GM10266 (cell line): Measurements from ENCODE around the gene OVOL1.

Experiments used
- DNase-seq: peaks from one replicate; pipeline ENCODE4 v3.0.0; 2012; ENCODE audit errors: extremely low spot score
- TF ChIP-seq, protein P1 (sequence below): IDR thresholded peaks from 2 replicates; pipeline ENCODE4 v1.5.1; 2012; ENCODE audit warnings: mild to moderate bottlenecking, low read depth; ENCODE audit not compliant: control insufficient read depth, insufficient read depth; ENCODE audit errors: missing control alignments

OVOL1 gene

DNA sequence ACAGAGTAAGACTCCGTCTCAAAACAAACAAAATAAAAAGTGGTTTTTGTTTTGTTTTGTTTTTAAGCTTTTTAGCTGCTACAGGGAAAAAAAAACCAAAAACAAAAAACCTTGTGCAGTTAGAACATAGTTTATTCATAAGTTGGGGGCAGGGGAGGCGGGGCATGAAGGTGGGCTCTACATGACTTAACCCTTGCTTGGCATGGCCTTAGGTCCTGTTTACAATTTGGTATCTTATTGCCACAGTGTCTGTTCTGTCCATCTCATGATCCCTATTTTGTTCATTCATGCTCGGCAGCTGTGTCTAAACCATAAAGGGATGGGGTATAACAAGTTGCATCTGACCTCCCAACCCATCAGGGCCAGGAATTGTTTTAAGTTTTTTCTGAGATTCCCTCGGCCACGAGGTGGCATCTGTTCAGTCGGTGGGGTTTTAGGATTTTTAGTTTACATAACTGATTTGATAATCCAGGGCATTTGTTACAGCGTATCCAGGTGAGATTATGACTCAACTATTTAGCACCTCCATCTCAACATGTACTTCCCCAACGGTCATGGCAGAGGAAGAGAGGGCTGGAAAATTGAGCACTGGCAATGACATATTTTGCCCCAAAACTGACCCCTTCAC is 13.0 kb upstream of the OVOL1 start:
- TF ChIP-seq, protein P1, sequence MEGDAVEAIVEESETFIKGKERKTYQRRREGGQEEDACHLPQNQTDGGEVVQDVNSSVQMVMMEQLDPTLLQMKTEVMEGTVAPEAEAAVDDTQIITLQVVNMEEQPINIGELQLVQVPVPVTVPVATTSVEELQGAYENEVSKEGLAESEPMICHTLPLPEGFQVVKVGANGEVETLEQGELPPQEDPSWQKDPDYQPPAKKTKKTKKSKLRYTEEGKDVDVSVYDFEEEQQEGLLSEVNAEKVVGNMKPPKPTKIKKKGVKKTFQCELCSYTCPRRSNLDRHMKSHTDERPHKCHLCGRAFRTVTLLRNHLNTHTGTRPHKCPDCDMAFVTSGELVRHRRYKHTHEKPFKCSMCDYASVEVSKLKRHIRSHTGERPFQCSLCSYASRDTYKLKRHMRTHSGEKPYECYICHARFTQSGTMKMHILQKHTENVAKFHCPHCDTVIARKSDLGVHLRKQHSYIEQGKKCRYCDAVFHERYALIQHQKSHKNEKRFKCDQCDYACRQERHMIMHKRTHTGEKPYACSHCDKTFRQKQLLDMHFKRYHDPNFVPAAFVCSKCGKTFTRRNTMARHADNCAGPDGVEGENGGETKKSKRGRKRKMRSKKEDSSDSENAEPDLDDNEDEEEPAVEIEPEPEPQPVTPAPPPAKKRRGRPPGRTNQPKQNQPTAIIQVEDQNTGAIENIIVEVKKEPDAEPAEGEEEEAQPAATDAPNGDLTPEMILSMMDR = peak; percentile 7
- no peak for DNase-seq

DNA sequence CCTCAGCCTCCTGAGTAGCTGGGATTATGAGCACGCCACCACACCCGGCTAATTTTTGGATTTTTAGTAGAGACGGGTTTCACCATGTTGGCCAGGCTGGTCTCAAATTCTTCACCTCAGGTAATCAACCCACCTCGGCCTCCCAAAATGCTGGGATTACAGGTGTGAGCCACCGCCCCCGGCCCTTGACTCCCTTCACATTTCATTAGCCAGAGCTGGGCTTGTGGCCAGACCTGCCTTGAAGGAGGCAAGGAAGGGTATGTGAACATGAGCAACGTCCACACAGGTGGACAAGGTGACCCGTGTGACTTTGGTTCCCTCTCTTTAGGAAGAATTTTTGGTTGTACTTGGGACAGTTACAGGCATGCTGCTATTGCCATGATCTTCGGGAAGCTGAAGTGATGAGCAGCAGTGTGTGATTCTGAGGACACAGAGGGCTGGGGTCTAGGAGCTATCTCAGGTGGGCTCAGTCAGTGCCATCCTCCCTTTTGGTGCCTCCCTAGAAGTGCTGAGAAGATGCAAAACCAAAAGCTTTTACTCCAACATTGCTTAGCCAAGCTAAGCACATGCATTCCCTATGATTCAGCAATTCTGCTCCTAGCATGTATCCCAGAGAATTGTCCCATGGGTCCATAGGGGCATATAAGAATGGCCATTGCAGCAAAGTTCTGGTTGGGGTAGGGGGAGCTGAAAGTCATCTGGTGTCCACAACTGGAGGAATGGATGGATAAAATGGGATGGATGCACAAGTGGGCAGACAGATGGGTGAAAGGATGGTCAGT is 12.1 kb upstream of the OVOL1 start:
- TF ChIP-seq, protein P1 = no peak
- DNase-seq = no peak

DNA sequence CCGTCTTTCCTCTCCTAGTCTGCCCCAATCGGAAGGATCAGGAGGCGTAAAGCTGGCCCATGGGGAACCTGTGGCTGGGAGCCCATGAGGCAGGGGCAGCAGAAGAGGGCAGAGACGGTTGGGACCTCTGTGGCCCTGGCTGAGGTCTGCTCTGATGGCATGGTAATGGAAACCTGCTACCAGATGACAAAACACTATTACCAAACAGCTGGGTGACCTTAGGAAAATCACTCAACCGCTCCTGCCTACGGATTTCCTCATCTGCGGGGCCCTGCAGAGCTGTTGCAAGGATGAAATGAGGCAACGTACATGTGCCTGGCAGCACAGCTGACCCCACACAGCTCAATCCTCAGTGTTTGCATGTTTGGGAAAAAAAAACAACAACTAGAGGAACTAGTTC is 10.7 kb upstream of the OVOL1 start:
- DNase-seq = no peak
- TF ChIP-seq, protein P1 = no peak

DNA sequence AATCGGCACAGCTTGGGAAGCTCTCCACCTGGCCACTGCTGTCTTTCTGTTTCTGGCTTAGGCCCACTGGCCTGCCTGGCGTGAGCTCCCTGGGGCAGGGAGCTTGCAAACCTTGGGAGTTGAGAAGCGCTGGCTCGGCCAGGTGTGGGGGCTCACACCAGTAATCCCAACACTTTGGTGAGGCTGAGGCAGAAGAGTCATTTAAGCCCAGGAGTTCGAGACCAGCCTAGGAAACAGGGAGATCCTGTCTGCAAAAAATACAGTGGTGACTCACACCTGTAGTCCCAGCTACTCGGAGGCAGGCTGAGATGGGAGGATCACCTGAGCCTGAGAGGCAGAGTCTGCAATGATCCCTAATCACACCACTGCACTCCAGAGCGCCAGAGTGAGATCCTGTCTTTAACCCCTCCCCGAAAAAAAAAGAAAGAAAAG is 10.1 kb upstream of the OVOL1 start:
- TF ChIP-seq, protein P1 = no peak
- DNase-seq = no peak

DNA sequence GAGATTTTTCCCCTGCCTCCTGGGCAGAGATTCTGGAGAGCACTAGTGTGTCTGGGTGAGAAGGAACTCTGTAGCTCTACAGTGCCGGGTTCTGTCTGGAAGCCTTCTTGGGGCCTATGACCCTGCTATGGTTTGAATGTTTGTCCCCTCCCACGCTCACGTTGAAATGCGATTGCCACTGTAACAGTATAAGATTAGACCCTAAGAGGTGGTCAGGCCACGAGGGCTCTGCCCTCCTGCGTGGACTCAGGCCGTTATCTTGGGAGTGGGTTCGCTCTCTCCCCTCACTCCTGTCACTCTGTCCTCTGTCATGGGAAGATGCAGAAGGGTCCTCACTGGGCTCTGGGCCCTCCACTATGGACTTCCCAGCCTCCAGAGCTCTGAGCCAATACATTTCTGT is 9.6 kb upstream of the OVOL1 start:
- no peak for DNase-seq
- TF ChIP-seq, protein P1 = no peak

DNA sequence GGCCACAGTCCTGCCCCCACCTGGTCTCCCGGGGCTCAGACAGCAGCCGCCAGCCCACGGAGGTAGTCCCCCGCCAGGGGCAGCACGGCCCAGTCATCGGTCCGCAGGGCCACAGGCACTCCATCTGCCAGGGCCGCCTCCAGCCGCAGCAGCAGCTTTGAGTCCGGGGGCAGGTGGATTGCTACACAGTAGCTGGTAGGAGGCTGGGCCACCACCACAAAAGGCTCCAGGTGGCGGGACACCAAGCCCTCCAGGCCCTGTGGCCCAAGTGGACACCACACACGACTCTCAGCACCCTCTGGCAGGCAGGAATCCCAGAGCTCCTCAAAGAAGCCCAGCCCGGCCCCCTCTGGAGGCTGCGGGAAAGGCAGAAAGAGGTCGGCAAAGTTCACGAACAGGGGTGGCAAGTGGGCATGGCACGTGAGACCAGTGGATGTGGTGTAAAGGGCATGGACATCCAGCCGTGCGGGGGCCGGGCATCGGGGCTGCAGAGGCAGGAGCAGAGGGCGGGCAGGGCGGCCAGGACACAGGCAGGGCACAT is 9.0 kb upstream of the OVOL1 start:
- no peak for DNase-seq
- TF ChIP-seq, protein P1 = no peak

GRCh38 chr11:65778431-65778900 is 8.4 kb upstream of the OVOL1 start:
- TF ChIP-seq, protein P1 = no peak
- no peak for DNase-seq
